Measurements from ENCODE around the gene SYT6. TPM values are rescaled to one million over a fixed set of nuclear protein-coding genes. Genes with fewer than 3 reads are reported as not detected.

Gene SYT6
- total RNA-seq, 2 experiments from 2014 or later, result not detected

DNA sequence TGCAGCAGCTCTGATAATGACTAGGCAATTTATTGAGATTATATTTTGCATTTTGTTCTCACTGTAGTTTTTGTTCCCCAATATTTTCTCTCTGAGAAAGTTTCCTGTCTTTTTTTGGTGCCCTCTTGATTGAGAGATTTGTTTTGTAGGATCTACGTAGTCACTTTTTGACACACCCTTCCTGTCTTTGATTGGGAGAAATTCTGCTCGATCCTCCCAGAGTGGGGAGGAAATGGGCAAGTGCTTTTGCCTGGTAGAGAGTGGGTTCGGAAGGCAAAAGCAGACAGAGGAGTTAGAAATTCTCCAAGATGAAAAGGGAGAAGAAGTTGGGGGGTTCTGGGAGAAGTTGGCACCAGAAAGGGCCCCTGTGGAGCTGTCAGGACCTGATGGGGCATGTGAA is 42.1 kb upstream of the SYT6 start:
- Histone ChIP-seq H3K4me3 (ENCODE audit: low read depth, low read length, poor library complexity, severe bottlenecking) (no peak overlapping the region), H3K27ac (ENCODE audit: low read depth, low read length, poor library complexity, severe bottlenecking) (no peak overlapping the region), H3K9me3 (ENCODE audit: low read length) (no peaks in the 10 kb centered on the region), H2AFZ (ENCODE audit: low read length) (no peak overlapping the region), H4K20me1 (ENCODE audit: insufficient read depth, low read length) (no peaks in the 10 kb centered on the region), H3K9me2 (ENCODE audit: insufficient read depth, low read length) (no peaks in the 10 kb centered on the region), H3K4me2 (ENCODE audit: low read length) (no peak overlapping the region), H3K4me1 (ENCODE audit: insufficient read depth, low read length, poor library complexity, severe bottlenecking) (no peaks in the 10 kb centered on the region), H3K79me2 (ENCODE audit: insufficient read depth, low read depth, low read length) (no peaks in the 10 kb centered on the region), H3K36me3 (ENCODE audit: insufficient read depth, low read length) (no peaks in the 10 kb centered on the region)
- TF ChIP-seq, protein P1, sequence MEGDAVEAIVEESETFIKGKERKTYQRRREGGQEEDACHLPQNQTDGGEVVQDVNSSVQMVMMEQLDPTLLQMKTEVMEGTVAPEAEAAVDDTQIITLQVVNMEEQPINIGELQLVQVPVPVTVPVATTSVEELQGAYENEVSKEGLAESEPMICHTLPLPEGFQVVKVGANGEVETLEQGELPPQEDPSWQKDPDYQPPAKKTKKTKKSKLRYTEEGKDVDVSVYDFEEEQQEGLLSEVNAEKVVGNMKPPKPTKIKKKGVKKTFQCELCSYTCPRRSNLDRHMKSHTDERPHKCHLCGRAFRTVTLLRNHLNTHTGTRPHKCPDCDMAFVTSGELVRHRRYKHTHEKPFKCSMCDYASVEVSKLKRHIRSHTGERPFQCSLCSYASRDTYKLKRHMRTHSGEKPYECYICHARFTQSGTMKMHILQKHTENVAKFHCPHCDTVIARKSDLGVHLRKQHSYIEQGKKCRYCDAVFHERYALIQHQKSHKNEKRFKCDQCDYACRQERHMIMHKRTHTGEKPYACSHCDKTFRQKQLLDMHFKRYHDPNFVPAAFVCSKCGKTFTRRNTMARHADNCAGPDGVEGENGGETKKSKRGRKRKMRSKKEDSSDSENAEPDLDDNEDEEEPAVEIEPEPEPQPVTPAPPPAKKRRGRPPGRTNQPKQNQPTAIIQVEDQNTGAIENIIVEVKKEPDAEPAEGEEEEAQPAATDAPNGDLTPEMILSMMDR (conservative IDR thresholded peaks at IDR 0.05; ENCODE audit: low read length), result no peak
- TF ChIP-seq EZH2phosphoT487 (IDR thresholded peaks at IDR 0.05; ENCODE audit: borderline replicate concordance, low read depth, low read length), result no peak
- no TSS peak for BruUV-seq (replicated peaks)
- DNase-seq (ENCODE audit: low spot score), result no peak
- CTCF ChIA-PET (ENCODE audit: unreplicated experiment), result no interaction called here
- intact Hi-C loops (cut with micrococcal nuclease; ENCODE audit: unreplicated experiment), result loop anchor here (10.0 kb wide), 1 partner anchor 61 kb away; no protein-coding TSS in a partner anchor
- POLR2A ChIA-PET, result no interaction called here

DNA sequence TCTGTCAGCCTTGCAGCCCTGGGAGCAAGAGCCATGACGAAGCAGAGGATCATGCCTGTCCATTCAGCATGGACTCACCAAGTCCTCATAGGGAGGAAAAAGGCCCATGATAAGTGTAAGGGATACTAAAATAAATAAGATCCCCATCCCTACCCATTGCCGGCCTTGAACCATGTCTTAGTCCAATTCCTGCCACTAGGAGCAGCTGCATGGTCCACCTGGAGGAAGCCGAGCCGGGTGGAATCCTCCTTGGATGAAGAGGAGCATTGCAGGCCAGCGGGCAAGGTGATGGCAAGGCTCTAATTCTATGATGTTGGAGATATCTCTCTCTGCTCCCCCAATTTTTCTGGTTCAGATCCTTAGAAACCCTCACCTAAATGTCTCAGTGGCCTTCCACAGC is 38.7 kb upstream of the SYT6 start:
- Histone ChIP-seq H4K20me1 (ENCODE audit: insufficient read depth, low read length) (no peaks in the 10 kb centered on the region), H3K4me1 (ENCODE audit: insufficient read depth, low read length, poor library complexity, severe bottlenecking) (no peaks in the 10 kb centered on the region), H3K36me3 (ENCODE audit: insufficient read depth, low read length) (no peaks in the 10 kb centered on the region), H3K4me3 (ENCODE audit: low read depth, low read length, poor library complexity, severe bottlenecking) (no peak overlapping the region), H2AFZ (ENCODE audit: low read length) (no peak overlapping the region), H3K27ac (ENCODE audit: low read depth, low read length, poor library complexity, severe bottlenecking) (no peak overlapping the region), H3K4me2 (ENCODE audit: low read length) (no peak overlapping the region), H3K79me2 (ENCODE audit: insufficient read depth, low read depth, low read length) (no peaks in the 10 kb centered on the region), H3K9me3 (ENCODE audit: low read length) (no peaks in the 10 kb centered on the region), H3K9me2 (ENCODE audit: insufficient read depth, low read length) (no peaks in the 10 kb centered on the region)
- intact Hi-C loops (cut with micrococcal nuclease; ENCODE audit: unreplicated experiment), result loop anchor here (10.0 kb wide), 1 partner anchor 58 kb away; no protein-coding TSS in a partner anchor
- TF ChIP-seq, protein P1 (conservative IDR thresholded peaks at IDR 0.05; ENCODE audit: low read length), result no peak
- TF ChIP-seq EZH2phosphoT487 (IDR thresholded peaks at IDR 0.05; ENCODE audit: borderline replicate concordance, low read depth, low read length), result no peak
- CTCF ChIA-PET (ENCODE audit: unreplicated experiment), result no interaction called here
- POLR2A ChIA-PET, result no interaction called here
- DNase-seq (ENCODE audit: low spot score), result no peak
- no TSS peak for BruUV-seq (replicated peaks)

DNA sequence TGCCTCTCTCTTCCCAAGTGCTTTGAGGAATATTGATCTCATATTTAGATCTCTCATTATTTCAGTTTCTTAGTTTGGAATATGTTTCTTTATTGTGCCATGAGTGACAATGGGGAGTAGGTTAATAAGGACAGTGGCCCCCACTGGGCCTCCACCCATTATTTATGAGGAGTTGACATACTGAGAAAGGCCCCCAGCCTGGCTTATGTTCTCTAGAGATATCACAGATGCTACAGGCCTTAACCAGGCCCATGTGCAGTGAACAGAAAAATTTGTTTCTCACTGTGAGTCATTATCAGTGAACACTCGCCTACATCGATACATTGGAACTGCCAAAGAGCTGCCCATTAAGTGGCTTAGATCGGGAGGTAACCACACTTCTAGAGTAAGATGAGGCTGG is 35.7 kb upstream of the SYT6 start:
- no peaks in the 10 kb centered on the region for H4K20me1 ChIP-seq (ENCODE audit: insufficient read depth, low read length)
- no peaks in the 10 kb centered on the region for H3K36me3 ChIP-seq (ENCODE audit: insufficient read depth, low read length)
- no peaks in the 10 kb centered on the region for H3K9me2 ChIP-seq (ENCODE audit: insufficient read depth, low read length)
- POLR2A ChIA-PET, result no interaction called here
- TF ChIP-seq, protein P1 (conservative IDR thresholded peaks at IDR 0.05; ENCODE audit: low read length), result no peak
- no peak for TF ChIP-seq EZH2phosphoT487 (IDR thresholded peaks at IDR 0.05; ENCODE audit: borderline replicate concordance, low read depth, low read length)
- H2AFZ ChIP-seq (ENCODE audit: low read length), result no peak overlapping the region
- no peaks in the 10 kb centered on the region for H3K9me3 ChIP-seq (ENCODE audit: low read length)
- no peak for DNase-seq (ENCODE audit: low spot score)
- H3K4me1 ChIP-seq (ENCODE audit: insufficient read depth, low read length, poor library complexity, severe bottlenecking), result no peaks in the 10 kb centered on the region
- H3K4me2 ChIP-seq (ENCODE audit: low read length), result no peak overlapping the region
- intact Hi-C loops (cut with micrococcal nuclease; ENCODE audit: unreplicated experiment), result no loop called here
- no peaks in the 10 kb centered on the region for H3K79me2 ChIP-seq (ENCODE audit: insufficient read depth, low read depth, low read length)
- BruUV-seq (replicated peaks), result no TSS peak
- H3K27ac ChIP-seq (ENCODE audit: low read depth, low read length, poor library complexity, severe bottlenecking), result no peak overlapping the region
- CTCF ChIA-PET (ENCODE audit: unreplicated experiment), result no interaction called here
- no peak overlapping the region for H3K4me3 ChIP-seq (ENCODE audit: low read depth, low read length, poor library complexity, severe bottlenecking)

Data from OCI-LY7 (cell line).